ENCODE results near the gene AMBRA1. TPM values are rescaled to one million over a fixed set of nuclear protein-coding genes. Genes with fewer than 3 reads are reported as not detected.
A peak's percentile ranks its signal among the peaks of the same experiment; 100 is the strongest.

The AMBRA1 gene
- total RNA-seq, 1 donor from 2014 or later = 29.4 TPM

DNA sequence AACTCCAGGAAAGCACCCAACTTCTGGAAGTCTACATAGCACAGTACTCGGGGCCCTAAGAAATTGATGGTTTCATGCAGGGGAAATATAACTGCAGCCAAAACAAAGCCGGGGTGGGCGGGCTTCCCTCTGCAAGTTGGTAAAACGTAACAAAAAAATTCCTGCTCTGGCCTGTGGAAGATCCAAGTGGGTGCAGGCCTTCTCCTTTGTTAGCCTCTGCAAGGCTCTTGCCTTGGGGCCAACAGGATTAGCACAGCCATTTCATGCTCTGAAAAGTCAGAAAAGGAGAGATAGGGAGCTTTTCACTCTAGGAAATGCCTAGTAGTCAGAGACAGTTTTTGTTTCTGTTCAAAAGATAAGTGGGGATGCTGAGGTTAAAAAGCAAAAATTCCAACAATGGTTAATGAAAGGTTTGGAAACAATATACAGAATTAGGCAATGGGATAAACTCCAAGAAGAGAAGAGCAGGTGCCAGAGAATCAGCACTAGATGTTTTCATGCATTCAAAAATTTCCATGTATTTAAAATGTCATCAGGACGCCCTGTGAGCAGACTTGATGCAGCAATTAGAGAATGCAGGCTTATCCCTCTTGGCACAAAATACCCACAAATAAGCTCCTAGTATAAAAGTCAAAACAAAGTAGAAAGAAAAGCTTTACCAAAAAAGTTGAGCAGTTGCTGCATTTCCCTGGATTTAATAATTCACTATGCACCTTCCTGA, 130.0 kb downstream of the AMBRA1 start:
- Mint-ChIP-seq H3K27me3 (ENCODE audit: low read depth, unreplicated experiment) (no peaks in the 10 kb centered on the region), H3K4me3 (ENCODE audit: unreplicated experiment) (no peak overlapping the region), H3K9me3 (ENCODE audit: unreplicated experiment) (no peaks in the 10 kb centered on the region), H3K4me1 (ENCODE audit: low read depth, unreplicated experiment) (peaks cover 6% of the 10 kb centered on the region), H3K36me3 (ENCODE audit: low read depth, unreplicated experiment) (peaks cover 2% of the 10 kb centered on the region), H3K27ac (ENCODE audit: unreplicated experiment) (no peak overlapping the region)
- Histone ChIP-seq H3K27ac (ENCODE audit: low read depth, low read length) (no peak overlapping the region), H2AFZ (ENCODE audit: low read depth, low read length) (no peak overlapping the region), H3K79me2 (ENCODE audit: insufficient read depth, low read length) (no peaks in the 10 kb centered on the region), H3K4me1 (ENCODE audit: insufficient read depth, low read length) (no peaks in the 10 kb centered on the region), H3K27me3 (ENCODE audit: insufficient read depth, low read length) (no peaks in the 10 kb centered on the region), H3K36me3 (ENCODE audit: insufficient read depth, low read length) (no peaks in the 10 kb centered on the region), H3K4me2 (ENCODE audit: low read length) (no peak overlapping the region), H4K20me1 (ENCODE audit: insufficient read depth, low read length) (peaks cover 32% of the 10 kb centered on the region), H3K9me3 (ENCODE audit: insufficient read depth, low read depth, low read length) (no peaks in the 10 kb centered on the region), H3K9ac (ENCODE audit: low read length) (no peak overlapping the region), H3K4me3 (ENCODE audit: insufficient read depth, low read depth, low read length) (no peak overlapping the region)
- FAIRE-seq (no peak), DNase-seq (ENCODE audit: low read depth) (no peak)
- TF ChIP-seq, protein P1, sequence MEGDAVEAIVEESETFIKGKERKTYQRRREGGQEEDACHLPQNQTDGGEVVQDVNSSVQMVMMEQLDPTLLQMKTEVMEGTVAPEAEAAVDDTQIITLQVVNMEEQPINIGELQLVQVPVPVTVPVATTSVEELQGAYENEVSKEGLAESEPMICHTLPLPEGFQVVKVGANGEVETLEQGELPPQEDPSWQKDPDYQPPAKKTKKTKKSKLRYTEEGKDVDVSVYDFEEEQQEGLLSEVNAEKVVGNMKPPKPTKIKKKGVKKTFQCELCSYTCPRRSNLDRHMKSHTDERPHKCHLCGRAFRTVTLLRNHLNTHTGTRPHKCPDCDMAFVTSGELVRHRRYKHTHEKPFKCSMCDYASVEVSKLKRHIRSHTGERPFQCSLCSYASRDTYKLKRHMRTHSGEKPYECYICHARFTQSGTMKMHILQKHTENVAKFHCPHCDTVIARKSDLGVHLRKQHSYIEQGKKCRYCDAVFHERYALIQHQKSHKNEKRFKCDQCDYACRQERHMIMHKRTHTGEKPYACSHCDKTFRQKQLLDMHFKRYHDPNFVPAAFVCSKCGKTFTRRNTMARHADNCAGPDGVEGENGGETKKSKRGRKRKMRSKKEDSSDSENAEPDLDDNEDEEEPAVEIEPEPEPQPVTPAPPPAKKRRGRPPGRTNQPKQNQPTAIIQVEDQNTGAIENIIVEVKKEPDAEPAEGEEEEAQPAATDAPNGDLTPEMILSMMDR (IDR thresholded peaks at IDR 0.05; ENCODE audit: insufficient read depth, low read depth, low read length) = no peak
- no peak for TF ChIP-seq EZH2 (IDR thresholded peaks at IDR 0.05; ENCODE audit: insufficient read depth, low read length)

DNA sequence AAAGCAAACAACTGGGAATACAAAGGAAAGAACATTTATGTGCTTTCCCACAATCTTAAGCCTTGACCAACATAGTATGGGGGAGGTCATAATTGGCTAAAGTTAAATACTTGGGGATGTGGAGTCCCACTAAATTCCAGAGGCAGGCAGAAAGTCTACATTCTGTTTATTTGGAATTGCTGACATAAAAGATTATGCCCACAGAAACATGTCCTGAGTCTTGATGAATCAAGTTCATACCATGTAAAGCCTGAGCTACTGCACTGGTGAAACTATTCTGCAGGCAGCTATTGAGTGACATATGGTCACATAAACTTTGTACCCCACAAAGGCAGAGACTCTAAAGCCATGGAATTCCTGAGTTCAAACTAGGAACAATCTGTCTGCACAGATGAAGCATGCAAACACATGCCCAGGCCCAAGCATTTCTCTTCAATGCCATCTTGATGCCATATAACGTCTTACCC, 132.3 kb downstream of the AMBRA1 start:
- H3K27me3 Mint-ChIP-seq (ENCODE audit: low read depth, unreplicated experiment) = no peaks in the 10 kb centered on the region
- no peaks in the 10 kb centered on the region for H3K9me3 Mint-ChIP-seq (ENCODE audit: unreplicated experiment)
- Histone ChIP-seq H3K9ac (ENCODE audit: low read length) (no peak overlapping the region), H3K9me3 (ENCODE audit: insufficient read depth, low read depth, low read length) (no peaks in the 10 kb centered on the region), H3K79me2 (ENCODE audit: insufficient read depth, low read length) (peaks cover 3% of the 10 kb centered on the region), H3K4me1 (ENCODE audit: insufficient read depth, low read length) (no peaks in the 10 kb centered on the region), H3K36me3 (ENCODE audit: insufficient read depth, low read length) (no peaks in the 10 kb centered on the region), H3K27me3 (ENCODE audit: insufficient read depth, low read length) (no peaks in the 10 kb centered on the region), H3K4me3 (ENCODE audit: insufficient read depth, low read depth, low read length) (no peak overlapping the region), H2AFZ (ENCODE audit: low read depth, low read length) (no peak overlapping the region), H4K20me1 (ENCODE audit: insufficient read depth, low read length) (peaks cover 50% of the 10 kb centered on the region), H3K27ac (ENCODE audit: low read depth, low read length) (no peak overlapping the region), H3K4me2 (ENCODE audit: low read length) (no peak overlapping the region)
- TF ChIP-seq, protein P1 (IDR thresholded peaks at IDR 0.05; ENCODE audit: insufficient read depth, low read depth, low read length) = no peak
- no peak overlapping the region for H3K4me3 Mint-ChIP-seq (ENCODE audit: unreplicated experiment)
- H3K36me3 Mint-ChIP-seq (ENCODE audit: low read depth, unreplicated experiment) = no peaks in the 10 kb centered on the region
- peaks cover 11% of the 10 kb centered on the region for H3K4me1 Mint-ChIP-seq (ENCODE audit: low read depth, unreplicated experiment)
- FAIRE-seq (no peak), DNase-seq (ENCODE audit: low read depth) (peak; percentile 55)
- H3K27ac Mint-ChIP-seq (ENCODE audit: unreplicated experiment) = no peak overlapping the region

DNA sequence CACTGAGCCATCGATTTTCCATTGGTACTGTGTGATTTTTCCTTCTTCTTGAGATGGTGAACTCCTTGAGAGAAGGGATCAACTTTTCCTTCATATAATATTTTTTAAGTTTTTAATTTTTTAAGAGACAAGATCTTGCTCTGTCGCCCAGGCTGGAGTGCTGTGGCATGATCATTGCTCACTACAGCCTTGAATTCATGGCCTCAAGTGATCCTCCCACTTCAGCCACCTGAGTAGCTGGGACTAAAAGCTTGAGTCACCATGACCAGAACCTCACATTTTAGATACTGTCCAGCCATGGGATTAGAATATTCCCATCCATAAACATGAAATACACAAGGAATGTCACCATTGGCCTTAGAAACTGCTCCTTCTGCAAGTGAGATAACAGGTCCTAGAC, 135.3 kb downstream of the AMBRA1 start:
- H3K4me2 ChIP-seq (ENCODE audit: low read length) = no peak overlapping the region
- H3K27me3 Mint-ChIP-seq (ENCODE audit: low read depth, unreplicated experiment) = no peaks in the 10 kb centered on the region

More for the DNA sequence above, 135.3 kb downstream of the AMBRA1 start:
- H3K79me2 ChIP-seq (ENCODE audit: insufficient read depth, low read length) = peaks cover 3% of the 10 kb centered on the region
- no peak overlapping the region for H2AFZ ChIP-seq (ENCODE audit: low read depth, low read length)
- Mint-ChIP-seq H3K36me3 (ENCODE audit: low read depth, unreplicated experiment) (peaks cover 4% of the 10 kb centered on the region), H3K27ac (ENCODE audit: unreplicated experiment) (no peak overlapping the region), H3K4me3 (ENCODE audit: unreplicated experiment) (no peak overlapping the region), H3K9me3 (ENCODE audit: unreplicated experiment) (no peaks in the 10 kb centered on the region), H3K4me1 (ENCODE audit: low read depth, unreplicated experiment) (peaks cover 17% of the 10 kb centered on the region)
- DNase-seq (ENCODE audit: low read depth) = no peak
- peaks cover 51% of the 10 kb centered on the region for H4K20me1 ChIP-seq (ENCODE audit: insufficient read depth, low read length)
- no peak for TF ChIP-seq EZH2 (IDR thresholded peaks at IDR 0.05; ENCODE audit: insufficient read depth, low read length)
- TF ChIP-seq, protein P1 (IDR thresholded peaks at IDR 0.05; ENCODE audit: insufficient read depth, low read depth, low read length) = no peak
- H3K9ac ChIP-seq (ENCODE audit: low read length) = no peak overlapping the region
- no peak overlapping the region for H3K4me3 ChIP-seq (ENCODE audit: insufficient read depth, low read depth, low read length)
- H3K9me3 ChIP-seq (ENCODE audit: insufficient read depth, low read depth, low read length) = no peaks in the 10 kb centered on the region
- H3K36me3 ChIP-seq (ENCODE audit: insufficient read depth, low read length) = no peaks in the 10 kb centered on the region
- H3K4me1 ChIP-seq (ENCODE audit: insufficient read depth, low read length) = no peaks in the 10 kb centered on the region
- no peaks in the 10 kb centered on the region for H3K27me3 ChIP-seq (ENCODE audit: insufficient read depth, low read length)
- FAIRE-seq = no peak
- H3K27ac ChIP-seq (ENCODE audit: low read depth, low read length) = no peak overlapping the region
